ENCODE results near the gene ANO8. TPM values are rescaled to one million over a fixed set of nuclear protein-coding genes. Genes with fewer than 3 reads are reported as not detected.

The ANO8 gene
- total RNA-seq, 1 experiment from 2014 or later = 12.1 TPM

GRCh38 chr19:17357078-17357666 is 22.5 kb upstream of the ANO8 start:
- Histone ChIP-seq H2AFZ (ENCODE audit: low read length) (no peak overlapping the region), H3K9me3 (ENCODE audit: low read length) (no peaks in the 10 kb centered on the region), H3K27me3 (ENCODE audit: low read length) (no peaks in the 10 kb centered on the region), H3K36me3 (ENCODE audit: low read depth, low read length) (no peaks in the 10 kb centered on the region), H3K79me2 (ENCODE audit: low read length) (no peaks in the 10 kb centered on the region), H3F3A (ENCODE audit: low read length, unreplicated experiment) (no peaks in the 10 kb centered on the region), H4K20me1 (ENCODE audit: low read length) (no peaks in the 10 kb centered on the region), H3K4me3 (ENCODE audit: low read length) (no peak overlapping the region), H3K4me1 (ENCODE audit: insufficient read depth, low read length) (no peaks in the 10 kb centered on the region), H3K9me2 (replicated peaks; ENCODE audit: low read length) (no peaks in the 10 kb centered on the region), H3K9ac (ENCODE audit: low read length) (no peak overlapping the region), H3K27ac (ENCODE audit: low read length) (no peak overlapping the region), H3K4me2 (ENCODE audit: low read length) (no peak overlapping the region)
- BruUV-seq (replicated peaks) = no TSS peak
- ATAC-seq (no peak), DNase-seq (no peak)
- intact Hi-C loops (cut with micrococcal nuclease) = no loop called here
- TF ChIP-seq EZH2phosphoT487 (IDR thresholded peaks at IDR 0.05; ENCODE audit: borderline replicate concordance, low read length) (no peak), EZH2 (IDR thresholded peaks at IDR 0.05; ENCODE audit: low read length, unreplicated experiment) (no peak)
- TF ChIP-seq, protein P1, sequence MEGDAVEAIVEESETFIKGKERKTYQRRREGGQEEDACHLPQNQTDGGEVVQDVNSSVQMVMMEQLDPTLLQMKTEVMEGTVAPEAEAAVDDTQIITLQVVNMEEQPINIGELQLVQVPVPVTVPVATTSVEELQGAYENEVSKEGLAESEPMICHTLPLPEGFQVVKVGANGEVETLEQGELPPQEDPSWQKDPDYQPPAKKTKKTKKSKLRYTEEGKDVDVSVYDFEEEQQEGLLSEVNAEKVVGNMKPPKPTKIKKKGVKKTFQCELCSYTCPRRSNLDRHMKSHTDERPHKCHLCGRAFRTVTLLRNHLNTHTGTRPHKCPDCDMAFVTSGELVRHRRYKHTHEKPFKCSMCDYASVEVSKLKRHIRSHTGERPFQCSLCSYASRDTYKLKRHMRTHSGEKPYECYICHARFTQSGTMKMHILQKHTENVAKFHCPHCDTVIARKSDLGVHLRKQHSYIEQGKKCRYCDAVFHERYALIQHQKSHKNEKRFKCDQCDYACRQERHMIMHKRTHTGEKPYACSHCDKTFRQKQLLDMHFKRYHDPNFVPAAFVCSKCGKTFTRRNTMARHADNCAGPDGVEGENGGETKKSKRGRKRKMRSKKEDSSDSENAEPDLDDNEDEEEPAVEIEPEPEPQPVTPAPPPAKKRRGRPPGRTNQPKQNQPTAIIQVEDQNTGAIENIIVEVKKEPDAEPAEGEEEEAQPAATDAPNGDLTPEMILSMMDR (conservative IDR thresholded peaks at IDR 0.05; ENCODE audit: low read depth, low read length) = no peak
- POLR2A ChIA-PET (ENCODE audit: unreplicated experiment) = no interaction called here
- CTCF ChIA-PET = no interaction called here

DNA sequence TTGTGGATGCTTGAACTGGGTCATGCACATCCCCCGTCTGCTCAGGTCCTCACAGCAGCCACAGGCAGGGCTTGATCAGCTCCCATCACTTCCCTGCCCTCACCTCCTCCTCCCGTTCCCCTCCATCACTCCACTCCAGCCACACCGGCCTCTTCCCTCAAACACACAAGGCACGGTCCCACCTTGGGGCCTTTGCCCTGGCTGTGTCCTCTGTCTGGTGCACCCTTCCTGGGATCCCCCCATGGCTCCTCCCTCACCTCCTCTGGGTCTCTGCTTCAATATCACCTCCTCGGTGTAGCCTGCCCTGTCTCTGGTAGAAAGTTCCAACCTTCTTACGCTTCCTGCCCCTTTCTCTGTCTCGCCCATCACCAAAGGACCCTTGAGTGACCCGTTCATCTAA is 18.7 kb upstream of the ANO8 start:
- Histone ChIP-seq H3K4me1 (ENCODE audit: insufficient read depth, low read length) (peaks cover 9% of the 10 kb centered on the region; the same call in 1 of the 2 replicates), H3K9ac (ENCODE audit: low read length) (no peak overlapping the region), H3K4me2 (ENCODE audit: low read length) (no peak overlapping the region), H3K9me3 (ENCODE audit: low read length) (no peaks in the 10 kb centered on the region), H3K79me2 (ENCODE audit: low read length) (no peaks in the 10 kb centered on the region), H4K20me1 (ENCODE audit: low read length) (no peaks in the 10 kb centered on the region), H3K4me3 (ENCODE audit: low read length) (no peak overlapping the region), H3K27ac (ENCODE audit: low read length) (no peak overlapping the region), H3F3A (ENCODE audit: low read length, unreplicated experiment) (no peaks in the 10 kb centered on the region), H3K9me2 (replicated peaks; ENCODE audit: low read length) (no peaks in the 10 kb centered on the region), H2AFZ (ENCODE audit: low read length) (no peak overlapping the region), H3K36me3 (ENCODE audit: low read depth, low read length) (no peaks in the 10 kb centered on the region), H3K27me3 (ENCODE audit: low read length) (no peaks in the 10 kb centered on the region)
- DNase-seq (no peak), ATAC-seq (no peak)
- TF ChIP-seq, protein P1 (conservative IDR thresholded peaks at IDR 0.05; ENCODE audit: low read depth, low read length) = no peak
- TF ChIP-seq EZH2 (IDR thresholded peaks at IDR 0.05; ENCODE audit: low read length, unreplicated experiment) (no peak), EZH2phosphoT487 (IDR thresholded peaks at IDR 0.05; ENCODE audit: borderline replicate concordance, low read length) (no peak)
- intact Hi-C loops (cut with micrococcal nuclease) = no loop called here
- POLR2A ChIA-PET (ENCODE audit: unreplicated experiment) = no interaction called here
- BruUV-seq (replicated peaks) = no TSS peak
- CTCF ChIA-PET = no interaction called here

DNA sequence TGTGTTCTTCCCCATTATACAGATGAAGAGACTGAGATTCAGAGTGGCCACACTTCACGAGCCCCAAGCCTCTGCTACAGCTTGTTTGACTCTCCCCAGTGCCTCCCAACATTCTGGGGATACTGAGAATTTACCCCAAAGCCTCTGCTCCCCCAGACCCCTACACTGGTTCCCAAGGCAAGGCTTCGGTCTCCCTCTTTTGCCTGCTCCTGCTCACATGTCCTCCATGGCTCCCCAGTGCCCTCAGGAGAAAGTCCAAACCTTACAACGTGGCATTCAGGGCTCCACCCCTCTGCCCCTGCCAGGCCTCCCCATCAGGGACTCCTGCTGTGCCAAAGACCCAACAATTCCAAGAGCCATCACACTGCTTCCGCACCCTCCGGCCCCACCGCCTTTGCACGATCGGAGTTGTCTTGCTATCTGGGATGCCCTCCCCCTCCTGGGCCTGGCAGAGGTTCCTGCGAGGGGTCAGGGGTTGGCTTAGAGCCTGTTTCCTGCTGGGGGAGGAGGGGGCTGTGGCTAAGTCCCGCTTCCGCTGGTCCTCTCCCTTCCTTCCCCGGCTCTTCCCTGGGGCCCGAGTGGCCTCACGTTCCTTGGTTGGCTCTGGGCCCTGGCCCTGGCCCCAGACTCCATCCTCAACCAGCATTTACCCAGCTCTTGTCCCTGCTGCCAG is 18.1 kb upstream of the ANO8 start:
- H3F3A ChIP-seq (ENCODE audit: low read length, unreplicated experiment) = no peaks in the 10 kb centered on the region
- no peaks in the 10 kb centered on the region for H3K79me2 ChIP-seq (ENCODE audit: low read length)
- H3K9me3 ChIP-seq (ENCODE audit: low read length) = no peaks in the 10 kb centered on the region
- no peak overlapping the region for H3K27ac ChIP-seq (ENCODE audit: low read length)
- H2AFZ ChIP-seq (ENCODE audit: low read length) = no peak overlapping the region
- TF ChIP-seq EZH2phosphoT487 (IDR thresholded peaks at IDR 0.05; ENCODE audit: borderline replicate concordance, low read length) = no peak
- TF ChIP-seq EZH2 (IDR thresholded peaks at IDR 0.05; ENCODE audit: low read length, unreplicated experiment) = no peak
- TF ChIP-seq, protein P1 (conservative IDR thresholded peaks at IDR 0.05; ENCODE audit: low read depth, low read length) = no peak
- H4K20me1 ChIP-seq (ENCODE audit: low read length) = no peaks in the 10 kb centered on the region
- H3K4me3 ChIP-seq (ENCODE audit: low read length) = no peak overlapping the region
- no TSS peak for BruUV-seq (replicated peaks)
- H3K9me2 ChIP-seq (replicated peaks; ENCODE audit: low read length) = no peaks in the 10 kb centered on the region
- DNase-seq (no peak), ATAC-seq (no peak)
- ChIA-PET POLR2A (ENCODE audit: unreplicated experiment) (no interaction called here), CTCF (no interaction called here)
- no peak overlapping the region for H3K4me2 ChIP-seq (ENCODE audit: low read length)
- no peaks in the 10 kb centered on the region for H3K36me3 ChIP-seq (ENCODE audit: low read depth, low read length)
- peaks cover 10% of the 10 kb centered on the region; the same call in 1 of the 2 replicates for H3K4me1 ChIP-seq (ENCODE audit: insufficient read depth, low read length)
- H3K9ac ChIP-seq (ENCODE audit: low read length) = no peak overlapping the region
- intact Hi-C loops (cut with micrococcal nuclease) = no loop called here
- no peaks in the 10 kb centered on the region for H3K27me3 ChIP-seq (ENCODE audit: low read length)
